NB4 (cell line): ENCODE measurements around the gene BCAS3.
"Not testable (repeated sequence)": the region's sequence is repeated elsewhere in the genome, so short reads cannot be mapped to it uniquely, and the experiment has no call there.

Experiments
- DNase-seq: peaks from one replicate; pipeline ENCODE4 v3.0.0; 2010; ENCODE audit warnings: low read depth
- H3K4me3 ChIP-seq: one replicate; pipeline ENCODE4 v1.5.1; 2011; ENCODE audit warnings: mild to moderate bottlenecking, low read depth, low read length, moderate library complexity
- CTCF ChIP-seq: IDR thresholded peaks from one replicate; pipeline ENCODE4 v1.5.1; 2012; ENCODE audit warnings: low read depth, low read length
- MAX ChIP-seq: IDR thresholded peaks from 2 replicates; pipeline ENCODE4 v1.6.1; 2011; ENCODE audit warnings: low read depth, low read length
- MYC ChIP-seq: IDR thresholded peaks from 2 replicates; pipeline ENCODE4 v1.6.1; 2011; ENCODE audit warnings: low read depth, low read length
- POLR2A ChIP-seq: IDR thresholded peaks from 2 replicates; pipeline ENCODE4 v1.6.1; 2011; ENCODE audit warnings: mild to moderate bottlenecking; ENCODE audit not compliant: insufficient read length; ENCODE audit errors: extremely low read depth

Gene BCAS3

GRCh38 chr17:61436273-61436672 is 758.6 kb downstream of the BCAS3 start:
- no peak for TF ChIP-seq POLR2A
- TF ChIP-seq MYC: no peak
- TF ChIP-seq CTCF: no peak
- no peak for TF ChIP-seq MAX
- H3K4me3 ChIP-seq: no peak overlapping the region
- no peak for DNase-seq

GRCh38 chr17:61436995-61437704 is 759.5 kb downstream of the BCAS3 start:
- TF ChIP-seq MYC (no peak), CTCF (no peak), MAX (no peak), POLR2A (no peak)
- no peak overlapping the region for H3K4me3 ChIP-seq
- DNase-seq: no peak

DNA sequence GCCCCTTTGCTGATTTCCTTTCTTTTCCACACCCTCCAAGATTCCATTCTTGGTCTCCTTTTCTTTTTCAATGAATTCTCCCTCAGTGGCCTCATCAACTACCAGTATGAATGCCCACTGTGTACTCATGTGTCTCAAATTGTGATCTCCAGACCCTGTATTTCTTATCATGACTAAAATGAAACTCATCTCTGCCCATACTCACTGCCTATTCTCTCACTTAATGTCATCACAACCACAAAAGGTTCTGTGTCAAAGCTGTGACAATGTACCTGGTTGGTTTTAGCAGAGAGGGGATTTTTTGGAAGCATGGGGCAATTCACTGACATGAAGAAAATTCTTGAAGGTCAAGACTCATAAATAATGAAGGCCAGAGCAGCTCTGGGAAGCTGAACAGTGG is 763.0 kb downstream of the BCAS3 start:
- no peak overlapping the region for H3K4me3 ChIP-seq
- no peak for TF ChIP-seq MAX
- TF ChIP-seq CTCF: no peak
- TF ChIP-seq POLR2A: no peak
- TF ChIP-seq MYC: no peak
- DNase-seq: no peak

DNA sequence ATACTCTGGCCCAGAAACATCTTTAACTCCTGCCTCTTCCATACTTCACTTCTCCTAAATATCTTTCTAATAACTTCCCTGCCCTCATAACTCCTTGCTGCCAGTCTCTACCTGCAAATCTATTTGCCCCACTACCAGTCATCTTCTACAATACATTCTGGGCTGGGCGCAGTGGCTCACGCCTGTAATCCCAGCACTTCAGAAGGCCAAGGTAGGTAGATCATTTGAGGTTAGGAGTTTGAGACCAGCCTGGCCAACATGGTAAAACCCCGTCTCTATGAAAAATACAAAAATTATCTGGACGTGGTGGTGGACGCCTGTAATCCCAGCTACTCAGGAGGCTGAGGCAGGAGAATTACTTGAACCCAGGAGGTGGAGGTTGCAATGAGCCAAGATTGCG is 763.9 kb downstream of the BCAS3 start:
- DNase-seq, H3K4me3 ChIP-seq: not testable (repeated sequence)

- no peak overlapping the region for H3K4me3 ChIP-seq
- DNase-seq: no peak
These were observed 764.6 kb downstream of the BCAS3 start for GRCh38 chr17:61442136-61442775.

More at GRCh38 chr17:61442136-61442775, 764.6 kb downstream of the BCAS3 start:
- TF ChIP-seq CTCF (no peak), MYC (no peak), MAX (no peak), POLR2A (no peak)
